Pulmonary artery endothelial cell (primary cell): Measurements from ENCODE around the gene TEAD3. TPM values are rescaled to one million over a fixed set of nuclear protein-coding genes. Genes with fewer than 3 reads are reported as not detected.
"Not testable (repeated sequence)": the region's sequence is repeated elsewhere in the genome, so short reads cannot be mapped to it uniquely, and the experiment has no call there.

Experiments used
- DNase-seq: peaks from one replicate; pipeline ENCODE4 v3.0.0-alpha.2; 2011; ENCODE audit warnings: low read depth, low spot score
- total RNA-seq: library from RNA; depleted of rRNA; stranded (reverse); fragments of >200 nt; gene quantifications from 2 replicates; pipeline ENCODE4 v1.2.3, GENCODE V29; 2014

The TEAD3 gene
- total RNA-seq, result 0.21 and 0.33 TPM in 2 replicates

- DNase-seq, result no peak
Measured at GRCh38 chr6:35496841-35497570, at the start of gene TEAD3. TSS of gene TEAD3 (minus strand) at chr6:35497079.

DNA sequence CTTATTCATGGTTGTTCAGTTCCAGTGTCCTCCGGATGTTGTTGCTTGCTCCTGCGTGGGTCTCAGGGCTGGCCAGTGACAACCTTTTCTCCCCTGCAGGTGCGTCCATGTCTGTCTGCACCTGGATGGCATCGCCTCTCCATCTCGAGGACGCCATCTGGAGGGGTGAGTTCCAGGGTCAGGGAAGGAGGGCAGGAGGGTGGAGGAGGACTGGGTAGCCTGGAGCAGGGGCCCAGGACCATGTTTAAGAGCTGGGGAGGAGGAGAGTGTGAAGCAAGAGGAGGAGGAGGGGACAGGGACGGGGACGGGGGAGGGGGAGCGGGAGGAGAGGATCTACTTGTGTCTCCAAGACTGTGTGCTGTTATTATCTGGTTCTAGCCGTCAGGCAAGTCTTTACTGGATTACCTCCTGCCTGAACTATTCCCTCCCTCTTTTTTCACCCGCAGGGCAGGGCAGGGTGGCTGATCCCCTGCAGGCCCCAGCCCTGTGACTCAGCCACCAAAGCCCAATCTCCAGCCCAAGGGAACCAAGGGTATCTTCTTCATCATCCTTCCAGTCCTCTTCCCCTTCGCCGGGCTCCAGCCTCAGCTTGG, 48.0 kb upstream of the TEAD3 start:
- DNase-seq, result no peak

DNA sequence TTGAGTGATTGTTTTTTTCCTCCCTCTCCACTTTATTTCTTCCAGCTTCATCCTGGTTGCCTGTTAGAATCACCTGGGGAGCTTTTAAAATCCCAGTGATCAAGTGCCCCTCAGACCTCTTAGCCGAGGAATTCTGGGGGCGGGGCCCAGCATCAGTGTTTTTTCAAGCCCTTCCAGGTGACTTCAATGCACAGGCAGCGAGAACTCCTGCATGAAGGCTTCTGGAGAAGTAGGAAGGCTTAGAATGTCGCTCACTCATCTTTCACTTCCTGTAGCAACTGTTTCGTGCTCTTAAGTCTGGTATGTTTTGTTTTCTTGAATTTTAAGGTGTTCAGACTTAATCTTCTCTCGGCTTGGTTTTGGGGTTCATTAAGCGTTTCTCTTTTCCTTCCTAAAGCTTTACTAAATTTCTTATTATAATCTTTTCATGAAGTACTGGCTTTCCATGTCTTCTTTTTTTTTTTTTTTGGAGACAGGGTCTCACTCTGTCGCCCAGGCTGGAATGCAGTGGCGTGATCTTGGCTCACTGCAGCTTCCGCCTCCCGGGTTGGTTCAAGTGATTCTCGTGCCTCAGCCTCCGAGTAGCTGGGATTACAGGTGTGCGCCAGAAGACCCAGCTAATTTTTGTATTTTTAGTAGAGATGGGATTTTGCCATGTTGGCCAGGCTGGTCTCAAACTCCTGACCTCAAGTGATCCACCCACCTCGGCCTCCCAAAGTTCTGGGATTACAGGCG, 46.7 kb upstream of the TEAD3 start:
- no peak for DNase-seq

- no peak for DNase-seq
Measured at GRCh38 chr6:35541836-35542235, 45.0 kb upstream of the TEAD3 start.

DNA sequence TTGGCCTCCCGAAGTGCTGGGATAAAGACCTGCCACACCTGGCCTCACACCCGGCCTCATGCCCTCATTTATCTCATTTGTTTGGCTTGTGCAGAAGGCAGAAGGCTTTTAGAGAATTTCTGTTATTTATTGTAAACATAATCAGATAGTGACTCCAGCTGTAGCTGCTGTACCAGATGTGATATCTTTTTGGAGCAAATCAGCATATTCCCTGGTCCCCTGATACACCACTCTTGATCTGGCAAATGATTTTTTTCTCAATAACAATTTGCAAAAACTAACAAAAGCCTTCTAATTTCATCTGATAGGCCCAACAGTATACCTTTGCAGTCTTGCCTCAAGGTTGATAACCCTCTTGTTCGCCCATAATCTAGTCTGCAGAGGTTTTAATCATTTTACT, 42.3 kb upstream of the TEAD3 start:
- no peak for DNase-seq

GRCh38 chr6:35535847-35536246, 39.0 kb upstream of the TEAD3 start:
- DNase-seq, result not testable (repeated sequence)

GRCh38 chr6:35534407-35535170, 37.7 kb upstream of the TEAD3 start:
- DNase-seq, result no peak

DNA sequence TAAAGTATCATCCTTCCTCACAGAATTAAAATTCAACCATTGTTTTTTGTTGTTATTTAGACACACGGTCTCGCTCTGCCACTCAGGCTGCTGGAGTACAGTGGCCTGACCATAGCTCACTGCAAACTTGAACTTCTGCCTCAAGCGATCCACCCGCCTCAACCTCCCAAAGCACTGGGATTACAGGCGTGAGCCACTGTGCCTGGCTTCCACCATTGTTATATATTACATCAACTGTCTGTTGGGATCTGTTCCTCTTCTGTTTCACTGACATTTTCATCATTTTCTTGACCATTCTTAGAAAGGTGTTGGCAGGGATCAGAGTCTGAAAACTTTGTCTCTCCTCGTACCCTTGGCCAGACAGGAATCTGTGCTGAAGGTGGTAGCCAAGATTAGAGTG, 37.1 kb upstream of the TEAD3 start:
- DNase-seq, result no peak

DNA sequence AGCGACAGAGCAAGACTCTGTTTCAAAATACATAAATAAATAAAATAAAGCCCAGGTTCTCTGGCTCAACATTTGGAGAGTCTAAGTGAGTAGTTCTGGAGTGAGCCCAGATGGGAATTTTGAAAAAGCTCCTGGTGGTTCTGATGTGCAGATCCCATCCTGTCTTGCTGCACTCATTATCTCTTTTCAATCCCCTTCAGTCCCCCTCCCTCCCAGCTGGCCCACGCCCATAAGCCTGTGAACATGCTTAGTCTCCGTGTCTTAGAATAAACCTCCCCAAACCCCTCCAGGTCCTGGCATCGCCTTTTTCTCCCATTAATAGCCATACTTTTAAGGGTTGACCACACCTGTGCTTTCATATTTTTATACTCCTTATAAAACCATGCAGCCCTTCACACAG, 35.2 kb upstream of the TEAD3 start:
- no peak for DNase-seq

DNA sequence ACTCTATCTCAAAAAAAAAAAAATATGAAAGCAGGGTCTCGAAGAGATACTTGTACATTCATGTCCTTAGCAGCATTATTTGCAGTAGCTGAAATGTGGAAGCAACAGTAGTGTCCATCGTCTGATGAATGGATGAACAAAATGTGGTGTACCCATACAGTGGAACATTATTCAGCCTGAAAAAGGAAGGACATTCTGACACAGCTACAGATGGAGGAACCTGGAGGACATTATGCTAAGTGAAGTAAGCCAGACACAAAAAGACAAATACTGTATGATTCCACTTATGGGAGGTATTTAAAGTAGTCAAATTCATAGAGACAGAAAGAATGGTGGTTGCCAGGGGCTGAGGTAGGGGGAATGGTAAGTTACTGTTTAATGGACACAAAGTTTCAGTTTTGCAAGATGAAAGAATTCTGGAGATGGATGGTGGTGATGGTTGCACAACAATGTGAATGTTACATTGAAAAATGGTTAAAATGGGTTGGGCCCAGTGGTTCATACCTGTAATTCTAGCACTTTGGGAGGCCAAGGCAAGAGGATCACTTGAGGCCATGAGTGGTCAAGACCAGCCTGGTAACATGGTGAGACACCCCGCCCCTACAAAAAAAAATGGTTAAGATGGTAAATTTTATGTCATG, 27.6 kb upstream of the TEAD3 start:
- DNase-seq, result no peak

GRCh38 chr6:35522660-35523658, 26.1 kb upstream of the TEAD3 start:
- no peak for DNase-seq

- no peak for DNase-seq
Measured at GRCh38 chr6:35522151-35522550, 25.3 kb upstream of the TEAD3 start.

DNA sequence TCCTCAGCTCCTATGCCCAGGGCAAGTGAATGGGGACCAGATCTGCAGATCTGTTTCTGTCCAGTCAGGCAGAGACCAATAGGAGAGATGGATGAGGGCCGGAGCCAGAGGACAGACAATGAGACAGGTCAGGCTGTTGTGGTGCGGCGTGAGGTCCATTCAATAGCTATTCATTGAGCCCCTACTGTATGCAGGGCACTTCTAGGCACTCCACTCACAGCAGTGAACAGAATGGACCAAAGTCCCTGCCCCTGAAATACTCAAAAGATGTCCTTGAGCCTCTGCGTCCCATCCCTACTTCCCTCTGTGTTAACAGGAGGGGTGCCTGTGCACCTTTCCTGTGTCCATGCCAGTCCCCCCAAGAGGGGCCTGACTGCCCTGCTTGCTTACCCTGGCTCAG, 24.4 kb upstream of the TEAD3 start:
- DNase-seq, result no peak

- DNase-seq, result no peak
Measured at GRCh38 chr6:35519313-35520015, 22.6 kb upstream of the TEAD3 start.

DNA sequence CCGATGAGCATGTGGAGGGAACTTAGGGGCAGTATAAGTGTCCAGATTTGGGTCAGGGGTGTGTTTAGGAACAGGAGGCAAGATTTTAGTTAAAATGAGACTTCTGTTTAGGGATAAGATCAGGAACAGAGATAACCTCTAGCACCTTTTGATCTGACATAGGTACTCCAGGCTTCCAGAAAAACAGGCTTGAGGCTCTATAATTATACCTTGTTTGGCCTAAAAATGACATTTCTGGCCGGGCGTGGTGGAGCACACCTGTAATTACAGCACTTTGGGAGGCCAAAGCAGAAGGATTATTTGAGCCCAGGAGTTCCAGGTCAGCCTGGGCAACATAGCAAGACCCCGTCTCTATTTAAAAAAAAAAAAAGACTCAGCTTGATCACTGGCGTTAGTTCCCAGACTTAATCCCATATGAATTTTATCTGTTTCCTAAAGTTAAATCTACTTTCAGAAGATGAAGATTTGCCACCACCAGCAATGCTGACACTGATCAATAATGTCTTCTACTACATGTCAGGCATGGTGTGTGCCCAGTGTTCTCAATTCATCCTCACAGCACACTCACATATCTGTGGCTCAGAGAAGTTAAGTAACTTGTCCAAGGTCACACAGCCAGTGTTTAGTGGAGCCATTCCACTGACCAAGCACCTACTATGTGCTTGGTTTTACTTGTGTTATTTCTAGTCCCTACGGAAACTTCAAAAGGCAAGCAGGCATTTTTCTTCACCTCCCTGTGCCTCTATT, 21.9 kb upstream of the TEAD3 start:
- no peak for DNase-seq

GRCh38 chr6:35517978-35518377, 21.1 kb upstream of the TEAD3 start:
- DNase-seq, result not testable (repeated sequence)

- no peak for DNase-seq
Measured at GRCh38 chr6:35516712-35517111, 19.8 kb upstream of the TEAD3 start.

DNA sequence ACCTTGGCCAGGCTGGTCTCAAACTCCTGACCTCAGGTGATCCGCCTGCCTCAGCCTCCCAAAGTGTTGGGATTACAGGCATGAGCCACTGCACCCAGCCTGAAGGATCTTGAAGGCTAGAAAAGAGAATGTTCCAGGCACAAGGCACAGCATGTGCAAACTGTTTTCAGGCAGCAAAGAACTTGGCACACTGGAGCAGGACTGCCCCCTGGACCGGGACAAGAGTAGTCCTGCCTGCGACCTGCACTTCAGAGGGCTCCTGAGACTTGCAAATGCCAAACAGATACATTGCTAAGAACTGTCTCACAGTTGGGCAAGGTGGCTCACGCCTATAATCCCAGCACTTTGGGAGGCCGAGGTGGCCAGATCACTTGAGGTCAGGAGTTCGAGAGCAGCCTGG, 19.1 kb upstream of the TEAD3 start:
- DNase-seq, result not testable (repeated sequence)

DNA sequence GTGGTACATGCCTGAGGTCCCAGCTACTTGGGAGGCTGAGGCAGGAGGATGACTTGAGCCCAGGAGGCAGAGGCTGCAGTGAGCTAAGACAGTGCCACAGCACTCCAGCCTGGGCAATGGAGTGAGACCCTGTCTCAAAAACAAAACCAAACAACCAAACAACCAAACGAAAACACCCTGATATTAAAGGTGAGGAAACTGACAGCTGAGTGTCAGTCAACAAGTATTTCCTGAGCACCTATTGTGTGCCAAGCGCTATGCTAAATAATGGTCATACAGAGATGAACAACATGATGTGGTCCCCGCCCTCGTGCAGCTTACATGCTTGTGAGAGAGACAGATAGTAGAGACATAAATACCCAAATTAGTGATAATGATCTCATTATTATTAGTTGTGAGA, 17.7 kb upstream of the TEAD3 start:
- DNase-seq, result no peak
